AG09309 (cell line): Measurements from ENCODE around the gene ARSA.

Experiments
- DNase-seq: peaks from one replicate; pipeline ENCODE4 v3.0.0-alpha.2; 2010; ENCODE audit warnings: low read depth
- H3K4me3 ChIP-seq: 2 replicates; pipeline ENCODE4 v1.5.1; 2011; ENCODE audit warnings: mild to moderate bottlenecking, low read depth, low read length, moderate library complexity; ENCODE audit not compliant: control insufficient read depth
- CTCF ChIP-seq: IDR thresholded peaks from 2 replicates; pipeline ENCODE4 v1.5.1; 2011; ENCODE audit warnings: mild to moderate bottlenecking, low read depth, low read length, inconsistent platforms; ENCODE audit not compliant: insufficient read depth, control insufficient read depth; ENCODE audit errors: missing control alignments

ARSA gene

GRCh38 chr22:50600967-50601668 lies 26.8 kb downstream of the ARSA start:
- no peak for TF ChIP-seq CTCF
- no peak for DNase-seq
- H3K4me3 ChIP-seq = no peak overlapping the region

GRCh38 chr22:50600538-50600937 lies 27.4 kb downstream of the ARSA start, which contains the start of gene MAPK8IP2:
MAPK8IP2 (plus strand) TSS chr22:50600793; CDS start chr22:50600819, 26 bp downstream.
- no peak within 1 kb of the TSS for H3K4me3 ChIP-seq
- no peak for DNase-seq
- TF ChIP-seq CTCF = no peak

- TF ChIP-seq CTCF = no peak
- no peak overlapping the region for H3K4me3 ChIP-seq
- DNase-seq = no peak
Measured at GRCh38 chr22:50599816-50600455, 28.0 kb downstream of the ARSA start.

DNA sequence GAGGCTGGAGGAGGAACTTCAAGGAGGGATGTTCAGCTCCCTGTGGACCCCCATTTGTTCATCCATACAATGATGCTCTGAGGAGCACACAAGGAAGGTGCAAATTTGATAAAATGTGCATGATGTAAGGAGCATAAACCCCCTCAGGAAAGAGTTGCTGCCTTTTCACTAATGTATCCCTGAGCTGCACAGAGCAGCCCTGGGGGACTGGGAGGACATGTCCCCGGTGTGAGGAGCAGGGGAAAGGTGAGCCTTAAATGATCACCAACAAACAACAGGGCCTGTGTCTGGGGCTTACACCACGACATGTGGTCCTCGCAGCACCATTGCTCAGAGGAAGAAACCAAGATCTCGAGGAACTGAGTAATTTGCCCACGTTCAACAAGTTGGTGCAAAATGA lies 30.9 kb downstream of the ARSA start:
- no peak for DNase-seq
- TF ChIP-seq CTCF = no peak
- no peak overlapping the region for H3K4me3 ChIP-seq

DNA sequence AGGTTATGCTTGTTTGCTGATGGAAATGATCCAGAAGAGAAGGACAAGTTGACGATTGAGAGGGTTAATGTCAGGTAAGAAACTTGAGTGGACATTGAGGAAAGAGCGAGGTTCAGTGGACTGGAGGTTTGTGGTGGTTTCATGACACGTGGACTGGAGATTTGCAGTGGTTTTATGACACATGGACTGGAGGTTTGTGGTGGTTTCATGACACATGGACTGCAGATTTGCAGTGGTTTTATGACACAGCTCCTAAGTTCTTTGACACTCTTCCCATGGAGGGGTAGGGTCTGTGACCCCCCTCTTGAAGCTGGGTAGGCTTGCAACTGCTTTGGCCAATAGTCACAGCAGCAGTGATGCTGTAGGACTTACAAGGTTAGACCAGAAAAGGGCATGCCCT lies 32.8 kb downstream of the ARSA start:
- no peak overlapping the region for H3K4me3 ChIP-seq
- no peak for TF ChIP-seq CTCF
- no peak for DNase-seq

DNA sequence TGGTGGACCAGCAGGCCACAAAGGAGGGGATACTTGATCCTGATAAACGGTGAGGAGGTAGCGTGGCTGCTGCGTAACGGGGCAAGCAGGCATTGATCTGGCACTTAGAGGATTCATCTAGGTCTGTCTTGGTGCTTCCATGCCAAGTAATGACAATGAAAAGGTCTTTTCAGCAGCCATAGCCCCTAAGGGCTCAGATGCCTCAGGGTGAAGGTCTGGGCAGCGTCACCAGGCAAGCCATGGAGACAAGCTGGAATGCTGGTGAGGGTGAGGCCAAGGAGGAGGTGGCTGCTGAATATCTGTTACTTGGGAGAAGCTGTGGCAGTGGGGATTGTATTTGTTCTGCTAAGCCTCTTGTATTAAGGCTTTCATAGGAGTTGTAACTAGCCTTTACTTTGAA lies 40.5 kb downstream of the ARSA start:
- H3K4me3 ChIP-seq = no peak overlapping the region
- no peak for DNase-seq
- TF ChIP-seq CTCF = no peak
